HCT116 (cell line): ENCODE data around the gene ARSG. TPM values are rescaled to one million over a fixed set of nuclear protein-coding genes. Genes with fewer than 3 reads are reported as not detected.

Experiments used
- ATAC-seq: fragments of 200-7000 bp; cut with Tn5 transposase; 2 replicates; pipeline ENCODE4 v1.9.1; 2020; ENCODE audit warnings: mild to moderate bottlenecking, moderate library complexity
- BruUV-seq: library from RNA; stranded (reverse); fragments of 400-500 nt; replicated peaks from 2 replicates; lab custom pipeline; 2021; lab: Mats Ljungman, UMichigan
- CTCF ChIA-PET: fragments of 300-600 bp; sonication (Branson Sonifier 250); formaldehyde crosslinking; loops from one replicate; lab custom pipeline; 2021; ENCODE audit warnings: antibody characterized with exemption; lab: Charles Lee
- POLR2A ChIA-PET: fragments of 300-600, 350-600 bp; sonication (Branson Sonifier 250); formaldehyde crosslinking; loops from one replicate; lab custom pipeline; 2021; ENCODE audit warnings: antibody characterized with exemption; lab: Charles Lee
- RAD21 ChIA-PET, 2 experiments: fragments of 300-600 bp; sonication (Branson Sonifier 250); formaldehyde crosslinking; loops; one replicate each; lab custom pipeline; 2023; ENCODE audit warnings: low total read pairs in 2 of 2; ENCODE audit not compliant: uncharacterized antibody in 2 of 2, unreplicated experiment in 2 of 2, low non-redundant PET in 1 of 2; lab: Charles Lee
- DNase-seq: peaks from one replicate; pipeline ENCODE4 v3.0.0-alpha.2; 2010; ENCODE audit warnings: low read depth, low spot score
- H2AFZ ChIP-seq: fragments of 200-600 bp; shearing (Covaris generic), sonication (generic); 2 replicates; pipeline ENCODE4 v1.6.1; 2017; ENCODE audit warnings: low read depth, mixed run types, mixed read lengths, antibody characterized with exemption, low read length; ENCODE audit not compliant: poor library complexity, severe bottlenecking
- H3K27ac ChIP-seq: 2 replicates; pipeline ENCODE4 v1.5.1; 2012; ENCODE audit warnings: low read depth, low read length
- H3K27me3 ChIP-seq: fragments of 200-600 bp; sonication (generic); 2 replicates; pipeline ENCODE4 v1.6.1; 2016; ENCODE audit warnings: mixed run types, low read length, mixed read lengths; ENCODE audit not compliant: insufficient read depth
- H3K36me3 ChIP-seq, 2 experiments: fragments of 200-500 bp in 1 of 2; fragments of 200-600 bp in 1 of 2; sonication (Bioruptor generic) in 1 of 2; sonication (generic) in 1 of 2; 2 replicates each; pipeline versions ENCODE4 v1.5.1 to v1.6.1; 2014 to 2016; ENCODE audit warnings: low read length in 2 of 2, inconsistent platforms in 1 of 2, mixed read lengths in 1 of 2, mixed run types in 1 of 2; ENCODE audit not compliant: insufficient read depth in 2 of 2, control insufficient read depth in 1 of 2
- H3K4me1 ChIP-seq, 2 experiments: fragments of 200-600 bp in 1 of 2; sonication (generic) in 1 of 2; 2 replicates each; pipeline versions ENCODE4 v1.5.1 to v1.6.1; 2012 to 2017; ENCODE audit warnings: low read length in 2 of 2, inconsistent platforms in 1 of 2, mild to moderate bottlenecking in 1 of 2, mixed read lengths in 1 of 2, mixed run types in 1 of 2, moderate library complexity in 1 of 2; ENCODE audit not compliant: insufficient read depth in 2 of 2, control insufficient read depth in 1 of 2
- H3K4me2 ChIP-seq: fragments of 200-600 bp; sonication (generic); 2 replicates; pipeline ENCODE4 v1.6.1; 2017; ENCODE audit warnings: mixed run types, low read length, mixed read lengths
- H3K4me3 ChIP-seq, 2 experiments: fragments of 200-600 bp in 1 of 2; sonication (generic) in 1 of 2; replicated peaks in 1 of 2; 2 replicates each; pipeline ENCODE4 v1.5.1; 2011 to 2016; ENCODE audit warnings: low read length in 2 of 2, control low read depth in 1 of 2, low read depth in 1 of 2, mild to moderate bottlenecking in 1 of 2, mixed read lengths in 1 of 2, mixed run types in 1 of 2
- H3K79me2 ChIP-seq: fragments of 200-600 bp; sonication (generic); 2 replicates; pipeline ENCODE4 v1.6.1; 2017; ENCODE audit warnings: mild to moderate bottlenecking, mixed run types, low read length, moderate library complexity, mixed read lengths; ENCODE audit not compliant: insufficient read depth
- H3K9ac ChIP-seq: fragments of 200-600 bp; sonication (generic); 2 replicates; pipeline ENCODE4 v1.6.1; 2016; ENCODE audit warnings: low read length, mixed read lengths
- H3K9me2 ChIP-seq: fragments of 200-600 bp; sonication (generic), shearing (Covaris generic); 2 replicates; pipeline ENCODE4 v1.6.1; 2017; ENCODE audit warnings: mixed run types, mild to moderate bottlenecking, moderate library complexity; ENCODE audit not compliant: insufficient read depth
- H3K9me3 ChIP-seq, 2 experiments: fragments of 200-500 bp in 1 of 2; fragments of 200-600 bp in 1 of 2; sonication (Bioruptor generic) in 1 of 2; sonication (generic) in 1 of 2; 2 replicates each; pipeline ENCODE4 v1.6.1; 2014 to 2017; ENCODE audit warnings: low read length in 2 of 2, mixed read lengths in 2 of 2, inconsistent platforms in 1 of 2, low read depth in 1 of 2, mild to moderate bottlenecking in 1 of 2, mixed run types in 1 of 2, moderate library complexity in 1 of 2; ENCODE audit not compliant: control insufficient read depth in 1 of 2, insufficient read depth in 1 of 2
- H4K20me1 ChIP-seq: fragments of 200-600 bp; sonication (generic), shearing (Covaris generic); 2 replicates; pipeline ENCODE4 v1.6.1; 2017; ENCODE audit warnings: mixed run types, mild to moderate bottlenecking, moderate library complexity; ENCODE audit not compliant: insufficient read depth
- CEBPB ChIP-seq: IDR thresholded peaks from 2 replicates; pipeline ENCODE4 v1.6.1; 2012; ENCODE audit warnings: low read depth
- EGR1 ChIP-seq: IDR thresholded peaks from 2 replicates; pipeline ENCODE4 v1.6.1; 2012; ENCODE audit warnings: low read depth
- RAD21 ChIP-seq: IDR thresholded peaks from 2 replicates; pipeline ENCODE4 v1.6.1; 2012; ENCODE audit warnings: low read depth, mild to moderate bottlenecking
- SP1 ChIP-seq: IDR thresholded peaks from 2 replicates; pipeline ENCODE4 v1.6.1; 2012; ENCODE audit warnings: low read depth
- TCF7L2 ChIP-seq: IDR thresholded peaks from 2 replicates; pipeline ENCODE4 v1.7.0; 2011; ENCODE audit warnings: borderline replicate concordance, inconsistent platforms; ENCODE audit not compliant: insufficient read depth, insufficient read length; ENCODE audit errors: extremely low read depth
- YY1 ChIP-seq: IDR thresholded peaks from 2 replicates; pipeline ENCODE4 v1.6.1; 2011; ENCODE audit warnings: low read length, low read depth, moderate library complexity, mild to moderate bottlenecking; ENCODE audit not compliant: insufficient replicate concordance; ENCODE audit errors: extremely low read depth
- ZNF274 ChIP-seq: fragments of 200-500 bp; sonication (Bioruptor generic); IDR thresholded peaks from 2 replicates; pipeline ENCODE4 v1.6.1; 2014; ENCODE audit warnings: mild to moderate bottlenecking, low read depth, low read length, inconsistent platforms
- intact Hi-C: fragments of 100-400 bp; cut with micrococcal nuclease; formaldehyde crosslinking; loops from 2 replicates; pipeline ENCODE4 v1.10.0; 2022
- total RNA-seq: library from RNA; stranded (reverse); gene quantifications from one replicate; pipeline ENCODE4 v1.2.1, GENCODE V29; 2021; ENCODE audit not compliant: unreplicated experiment
- TF ChIP-seq, protein P1 (sequence below), 3 experiments: fragments of 200-600 bp in 1 of 3; sonication (generic) in 1 of 3; IDR thresholded peaks in 2 of 3; conservative IDR thresholded peaks in 1 of 3; 2 replicates each; pipeline ENCODE4 v1.5.1; 2012 to 2017; ENCODE audit warnings: low read depth in 2 of 3, low read length in 2 of 3, antibody characterized with exemption in 1 of 3, borderline replicate concordance in 1 of 3, control low read depth in 1 of 3, mild to moderate bottlenecking in 1 of 3, mixed read lengths in 1 of 3, mixed run types in 1 of 3, moderate library complexity in 1 of 3; ENCODE audit not compliant: insufficient read depth in 1 of 3

Gene ARSG
- total RNA-seq, 1 experiment from 2014 or later = 17.1 TPM

DNA sequence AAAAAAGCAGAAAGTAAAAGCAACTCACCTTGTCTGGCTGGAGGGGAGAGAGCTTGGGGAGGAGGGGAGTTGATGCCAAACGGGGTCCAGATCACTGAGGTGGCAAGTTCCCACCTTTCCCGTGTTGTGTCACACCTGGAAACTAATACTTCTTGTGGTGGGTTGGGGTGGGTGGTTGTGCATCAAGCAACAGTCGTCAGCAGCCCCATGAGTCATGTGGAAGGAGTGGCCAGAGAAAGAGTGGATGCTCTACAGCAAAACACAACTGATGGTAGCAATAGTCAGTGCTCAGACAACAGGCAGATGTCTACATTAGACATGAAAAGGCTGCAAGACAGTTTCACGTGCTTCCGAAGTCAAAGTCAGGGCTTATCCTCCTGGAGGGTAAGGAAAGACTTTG, 35.4 kb downstream of the ARSG start (continued):
- TF ChIP-seq EGR1 = no peak
- no peak for TF ChIP-seq YY1
- no peak for TF ChIP-seq CEBPB
- no peak for TF ChIP-seq TCF7L2
- no peak for TF ChIP-seq ZNF274
- TF ChIP-seq SP1 = no peak
- TF ChIP-seq, all 23 proteins: peak for 0

GRCh38 chr17:68327823-68328557, 36.7 kb downstream of the ARSG start:
- Histone ChIP-seq H3K79me2 (no peaks in the 10 kb centered on the region), H4K20me1 (no peaks in the 10 kb centered on the region), H3K27me3 (no peaks in the 10 kb centered on the region), H3K4me3 (no peak overlapping the region), H3K4me1 (peaks cover 15 to 28% of the 10 kb centered on the region in 2 experiments), H3K36me3 (no peaks in the 10 kb centered on the region), H3K4me2 (peak overlapping the region; percentile 19), H3K9me2 (no peaks in the 10 kb centered on the region), H3K27ac (no peak overlapping the region), H3K9me3 (no peaks in the 10 kb centered on the region), H3K9ac (no peak overlapping the region), H2AFZ (no peak overlapping the region)
- DNase-seq = no peak
- peak; percentile 60 for ATAC-seq
- POLR2A ChIA-PET = interaction anchor here (1.2 kb wide), 1 partner anchor 56 kb away, joined by 3 read pairs; no protein-coding TSS in a partner anchor
- intact Hi-C loops = no loop called here
- TF ChIP-seq RAD21 (peak; percentile 36; the same call in 1 of the 2 replicates), TCF7L2 (no peak)
- TF ChIP-seq, protein P1, sequence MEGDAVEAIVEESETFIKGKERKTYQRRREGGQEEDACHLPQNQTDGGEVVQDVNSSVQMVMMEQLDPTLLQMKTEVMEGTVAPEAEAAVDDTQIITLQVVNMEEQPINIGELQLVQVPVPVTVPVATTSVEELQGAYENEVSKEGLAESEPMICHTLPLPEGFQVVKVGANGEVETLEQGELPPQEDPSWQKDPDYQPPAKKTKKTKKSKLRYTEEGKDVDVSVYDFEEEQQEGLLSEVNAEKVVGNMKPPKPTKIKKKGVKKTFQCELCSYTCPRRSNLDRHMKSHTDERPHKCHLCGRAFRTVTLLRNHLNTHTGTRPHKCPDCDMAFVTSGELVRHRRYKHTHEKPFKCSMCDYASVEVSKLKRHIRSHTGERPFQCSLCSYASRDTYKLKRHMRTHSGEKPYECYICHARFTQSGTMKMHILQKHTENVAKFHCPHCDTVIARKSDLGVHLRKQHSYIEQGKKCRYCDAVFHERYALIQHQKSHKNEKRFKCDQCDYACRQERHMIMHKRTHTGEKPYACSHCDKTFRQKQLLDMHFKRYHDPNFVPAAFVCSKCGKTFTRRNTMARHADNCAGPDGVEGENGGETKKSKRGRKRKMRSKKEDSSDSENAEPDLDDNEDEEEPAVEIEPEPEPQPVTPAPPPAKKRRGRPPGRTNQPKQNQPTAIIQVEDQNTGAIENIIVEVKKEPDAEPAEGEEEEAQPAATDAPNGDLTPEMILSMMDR (IDR thresholded peaks at IDR 0.05 in 2 of 3, conservative IDR thresholded peaks at IDR 0.05 in 1 of 3; ENCODE audit: borderline replicate concordance in 1 of 3, insufficient read depth in 1 of 3, low read depth in 2 of 3, low read length in 2 of 3) = peak; percentile 13 to 49 (median 40); a peak in 5 of 6 replicates
- no TSS peak for BruUV-seq
- RAD21 ChIA-PET = interaction anchor here in 1 of 2 experiments (0.6 to 2.2 kb wide), 2 partner anchors 10 to 71 kb away, joined by 3 to 7 read pairs; no protein-coding TSS in a partner anchor
- CTCF ChIA-PET = interaction anchor here (1.0 kb wide), 1 partner anchor 9 kb away, joined by 5 read pairs; no protein-coding TSS in a partner anchor
